Inflammatory macrophage treated with lipopolysaccharide for 1 hour (primary cell): ENCODE data around the gene UMOD.
A peak's percentile ranks its signal among the peaks of the same experiment; 100 is the strongest.

Experiments
- DNase-seq, 2 donors: peaks; one replicate each; pipeline ENCODE4 v3.0.0-alpha.2; 2020 to 2022

Gene UMOD

DNA sequence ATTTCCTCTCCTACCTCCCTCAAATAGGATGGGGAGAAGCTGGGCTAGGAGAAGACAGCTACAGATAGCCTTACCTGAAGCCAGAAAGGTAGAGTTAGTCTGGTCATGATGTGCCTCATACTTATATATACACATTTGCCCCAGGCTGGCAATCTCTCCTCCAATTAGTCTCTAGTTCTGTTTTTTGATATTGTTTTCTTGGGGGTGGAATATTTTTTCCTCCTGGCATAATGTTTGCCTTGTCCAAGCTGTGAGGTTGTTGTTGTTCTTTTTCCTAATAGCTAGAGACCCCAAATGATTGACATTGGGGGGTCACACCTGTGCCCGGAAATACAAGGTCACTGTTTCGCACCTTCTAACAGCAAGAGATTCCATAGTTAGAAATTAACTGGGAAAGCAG is at the start of gene UMOD:
Gene UMOD (minus strand): TSS at position 101 of the 400 bp plus-strand sequence. CDS start 1,978 bp downstream, outside the sequence.
- DNase-seq: no peak

- no peak for DNase-seq
Observed at GRCh38 chr16:20401475-20402016, 49.0 kb upstream of the UMOD start.

- DNase-seq: no peak
Observed at GRCh38 chr16:20401066-20401465, 48.6 kb upstream of the UMOD start.

DNA sequence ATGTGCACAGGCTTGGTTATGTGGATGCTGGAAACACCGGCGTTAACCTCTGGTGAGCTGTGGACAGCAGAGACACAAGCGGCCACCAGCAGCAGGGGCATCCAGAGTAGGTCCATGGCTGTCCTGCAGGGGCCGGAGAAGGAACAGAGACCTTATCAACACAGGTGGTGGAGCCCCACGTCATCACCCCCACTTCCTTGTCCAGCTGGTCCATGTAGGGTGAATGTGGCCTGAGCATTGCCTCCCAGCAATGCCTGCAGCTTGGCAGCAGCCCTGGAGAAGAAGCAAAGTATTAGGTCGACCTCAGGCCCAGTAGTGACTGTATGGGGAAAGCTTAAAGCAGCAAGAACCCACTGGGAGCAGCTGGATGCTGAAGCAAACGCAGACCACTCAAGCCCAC is 46.7 kb upstream of the UMOD start:
- DNase-seq: no peak

- DNase-seq: no peak
Observed at GRCh38 chr16:20398603-20399002, 46.1 kb upstream of the UMOD start.

DNA sequence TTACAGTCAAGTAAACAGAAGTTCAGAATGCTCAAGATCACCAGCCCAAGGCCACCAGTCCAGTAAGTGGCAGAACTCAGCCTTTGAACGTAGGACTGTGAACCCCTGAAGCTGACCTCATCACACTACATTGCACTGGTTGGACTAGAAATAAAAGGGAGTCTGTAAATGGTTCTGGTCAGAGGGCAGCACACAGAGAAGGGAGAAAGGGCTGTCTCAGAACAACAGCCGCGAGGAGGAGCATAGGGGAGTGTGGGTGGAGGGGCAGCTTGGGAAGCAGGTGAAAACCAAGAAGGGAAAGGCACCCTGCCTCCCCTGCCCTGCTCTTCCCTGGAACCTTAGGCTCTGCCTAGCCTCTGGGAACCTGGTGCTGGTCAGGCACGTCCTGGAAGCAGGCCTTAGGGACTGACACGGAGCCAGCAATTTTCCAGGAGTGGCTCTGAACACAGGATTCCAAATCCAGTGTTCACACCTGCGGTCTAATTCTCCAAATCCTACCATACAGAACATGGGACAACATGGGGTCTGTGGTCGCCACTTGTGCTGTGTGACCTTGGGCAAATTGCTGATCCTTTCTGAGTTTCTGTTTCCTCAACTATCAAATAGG is 45.1 kb upstream of the UMOD start:
- no peak for DNase-seq

DNA sequence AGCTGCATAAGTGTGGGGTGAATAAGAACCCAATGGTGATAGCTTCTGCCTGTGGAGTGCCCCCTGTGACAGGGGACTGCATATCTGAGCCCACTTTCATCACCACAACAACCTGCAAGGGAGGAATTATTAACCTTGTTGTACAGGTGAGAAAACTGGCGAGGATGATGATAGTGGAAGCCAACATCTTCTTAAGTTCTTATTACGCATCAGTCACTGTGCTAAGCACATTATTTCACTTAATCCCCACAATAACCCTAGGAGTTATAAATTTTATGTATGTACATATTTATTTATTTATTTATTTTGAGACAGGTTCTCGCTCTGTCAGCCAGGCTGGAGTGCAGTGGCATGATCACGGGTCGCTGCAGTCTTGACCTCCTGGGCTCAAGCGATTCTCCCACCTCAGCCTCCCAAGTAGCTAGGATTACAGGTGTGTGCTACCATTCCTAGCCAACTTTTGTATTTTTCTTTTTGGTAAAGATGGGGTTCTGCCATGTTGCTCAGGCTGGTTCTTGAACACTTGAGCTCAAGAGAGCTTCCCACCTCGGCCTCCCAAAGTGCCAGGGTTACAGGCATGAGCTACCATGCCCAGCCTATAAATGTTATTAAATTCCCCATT is 44.4 kb upstream of the UMOD start:
- DNase-seq: no peak

DNA sequence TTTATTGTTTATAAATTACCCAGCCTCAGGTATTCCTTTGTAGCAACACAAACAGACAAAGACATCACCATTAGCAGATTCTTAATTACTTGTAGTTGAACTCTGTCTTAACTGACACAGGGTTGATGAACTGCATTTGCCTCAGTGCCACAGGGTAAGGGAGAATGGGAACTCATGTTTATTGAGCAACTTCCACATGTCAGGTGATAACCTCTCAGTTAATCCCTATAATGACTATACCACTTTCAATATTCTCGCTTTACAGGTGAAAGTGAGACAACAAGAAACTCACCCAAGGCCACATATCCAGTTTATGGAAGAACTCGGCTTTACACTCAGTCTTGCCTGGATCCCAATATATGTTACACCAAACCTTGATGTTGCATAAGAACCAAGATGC is 43.4 kb upstream of the UMOD start:
- DNase-seq: no peak

DNA sequence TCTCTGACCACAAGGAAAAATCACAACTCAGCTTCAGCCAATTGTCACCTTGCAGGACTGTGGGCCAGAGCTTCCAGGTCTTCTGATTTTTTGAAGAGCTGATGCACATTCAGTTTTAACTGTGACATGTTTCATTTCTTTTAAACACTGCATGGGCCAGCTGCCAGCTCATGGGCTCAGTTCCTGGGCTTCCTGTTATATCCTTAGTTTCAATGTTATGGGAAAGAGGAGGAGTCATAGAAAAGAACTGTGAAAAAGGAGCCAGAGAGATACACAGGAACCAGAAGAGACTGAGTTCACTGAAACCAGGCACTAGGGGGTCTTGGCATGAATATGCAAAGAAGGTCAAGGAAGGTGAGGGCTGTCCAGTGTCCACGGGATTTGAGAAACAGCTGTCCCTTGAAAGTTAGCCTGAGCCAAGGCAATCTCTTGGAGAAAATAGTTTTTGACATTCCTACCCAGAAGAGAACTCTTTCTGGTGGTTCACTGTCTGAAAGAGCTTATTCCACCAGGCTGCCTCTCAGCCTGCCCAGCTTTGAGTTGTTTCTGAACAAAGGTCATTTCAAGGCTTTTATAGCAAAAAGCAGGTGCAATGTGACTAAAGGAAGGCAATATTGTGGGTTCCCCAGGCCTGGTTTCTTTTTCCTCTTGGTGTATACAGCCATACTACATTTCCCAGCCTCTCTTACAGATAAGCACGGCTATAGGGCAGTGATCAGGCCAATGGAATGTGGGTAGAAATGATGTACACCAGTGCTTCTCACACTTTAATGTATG is 41.5 kb upstream of the UMOD start:
- no peak for DNase-seq

- no peak for DNase-seq
Observed at GRCh38 chr16:20391045-20391444, 38.5 kb upstream of the UMOD start.

DNA sequence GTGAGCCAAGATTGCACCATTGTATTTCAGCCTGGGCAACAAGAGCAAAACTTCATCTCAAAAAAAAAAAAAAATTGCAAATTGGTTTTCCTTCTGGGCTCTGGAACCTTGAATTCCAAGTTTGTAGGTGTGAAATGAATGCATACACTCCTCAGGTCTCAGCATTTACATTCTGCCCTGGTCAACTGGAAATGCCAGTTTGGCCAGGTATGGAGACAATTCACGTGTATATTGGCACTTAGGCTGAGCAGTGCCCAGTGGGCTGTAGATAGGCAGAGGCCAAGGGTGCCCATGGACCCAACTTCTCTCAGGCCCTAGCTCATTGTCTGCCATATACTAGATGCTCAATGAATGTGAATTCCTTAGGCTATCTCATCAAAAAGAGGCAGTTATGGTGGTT is 36.3 kb upstream of the UMOD start:
- DNase-seq: no peak

DNA sequence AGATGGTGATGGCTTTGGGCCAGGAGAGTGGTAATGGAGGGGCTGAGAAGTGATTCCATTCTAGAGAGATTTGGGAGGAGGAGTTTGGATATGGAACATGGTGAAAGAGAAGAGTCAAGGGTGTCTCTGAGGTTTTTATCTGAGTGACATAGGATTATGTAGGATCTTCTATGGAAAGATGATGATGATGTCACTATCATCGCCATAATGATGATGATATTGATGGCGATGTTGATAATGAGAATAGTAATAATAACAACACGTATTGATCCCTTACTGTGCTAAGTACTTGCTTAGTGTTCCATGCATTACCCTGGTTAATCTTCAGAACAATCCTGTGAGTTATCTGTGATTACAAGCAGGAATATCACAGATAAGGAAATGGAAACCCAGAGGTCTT is 35.5 kb upstream of the UMOD start:
- DNase-seq: no peak

DNA sequence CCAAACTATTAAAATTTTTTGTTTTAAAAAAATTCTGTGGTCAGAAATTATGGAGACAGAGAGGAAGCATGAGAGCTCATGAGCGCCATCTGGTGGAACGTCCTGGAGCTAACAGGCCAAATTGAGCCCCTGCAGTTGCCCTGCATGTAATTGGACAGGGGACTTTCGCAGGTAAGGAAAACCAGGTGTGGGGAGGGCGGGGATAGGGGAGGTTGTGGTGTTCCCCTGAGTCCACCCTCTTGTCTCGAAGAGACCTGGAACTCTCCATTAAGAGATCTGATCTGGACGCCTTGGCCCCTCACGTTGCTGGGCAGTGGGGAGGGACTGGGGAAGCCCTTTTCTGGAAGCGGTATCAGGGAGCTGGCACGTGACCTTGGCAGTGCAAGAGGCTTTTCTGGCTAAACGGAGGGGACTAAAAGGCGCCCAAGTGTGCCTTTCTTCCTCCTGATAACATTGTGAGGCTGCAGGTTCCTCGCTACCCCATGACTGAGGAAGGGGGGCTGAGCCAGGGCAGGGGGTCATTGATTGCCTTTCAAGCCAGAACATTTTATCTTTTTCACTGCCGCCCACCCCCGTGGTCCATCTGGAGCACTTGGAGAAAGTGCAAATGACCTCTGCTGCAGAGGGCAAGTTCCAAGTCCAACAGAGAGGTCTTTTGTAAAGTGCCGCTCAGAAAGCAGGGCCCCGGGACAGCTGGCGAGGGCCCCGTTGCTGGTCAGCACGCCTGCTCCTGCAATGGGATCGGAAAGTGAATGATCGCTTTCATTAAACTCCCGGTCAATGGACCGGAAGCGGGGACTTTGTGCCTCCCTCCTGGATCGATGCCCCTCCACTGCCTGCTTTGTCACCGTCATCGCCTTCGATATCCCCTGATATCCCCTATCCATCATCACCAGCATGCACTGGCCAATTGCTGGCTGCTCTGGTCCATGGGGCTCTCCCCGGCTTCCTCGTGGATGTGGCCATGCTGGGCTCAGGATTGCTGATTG is 33.6 kb upstream of the UMOD start:
- DNase-seq: peak; percentile 17 to 82

DNA sequence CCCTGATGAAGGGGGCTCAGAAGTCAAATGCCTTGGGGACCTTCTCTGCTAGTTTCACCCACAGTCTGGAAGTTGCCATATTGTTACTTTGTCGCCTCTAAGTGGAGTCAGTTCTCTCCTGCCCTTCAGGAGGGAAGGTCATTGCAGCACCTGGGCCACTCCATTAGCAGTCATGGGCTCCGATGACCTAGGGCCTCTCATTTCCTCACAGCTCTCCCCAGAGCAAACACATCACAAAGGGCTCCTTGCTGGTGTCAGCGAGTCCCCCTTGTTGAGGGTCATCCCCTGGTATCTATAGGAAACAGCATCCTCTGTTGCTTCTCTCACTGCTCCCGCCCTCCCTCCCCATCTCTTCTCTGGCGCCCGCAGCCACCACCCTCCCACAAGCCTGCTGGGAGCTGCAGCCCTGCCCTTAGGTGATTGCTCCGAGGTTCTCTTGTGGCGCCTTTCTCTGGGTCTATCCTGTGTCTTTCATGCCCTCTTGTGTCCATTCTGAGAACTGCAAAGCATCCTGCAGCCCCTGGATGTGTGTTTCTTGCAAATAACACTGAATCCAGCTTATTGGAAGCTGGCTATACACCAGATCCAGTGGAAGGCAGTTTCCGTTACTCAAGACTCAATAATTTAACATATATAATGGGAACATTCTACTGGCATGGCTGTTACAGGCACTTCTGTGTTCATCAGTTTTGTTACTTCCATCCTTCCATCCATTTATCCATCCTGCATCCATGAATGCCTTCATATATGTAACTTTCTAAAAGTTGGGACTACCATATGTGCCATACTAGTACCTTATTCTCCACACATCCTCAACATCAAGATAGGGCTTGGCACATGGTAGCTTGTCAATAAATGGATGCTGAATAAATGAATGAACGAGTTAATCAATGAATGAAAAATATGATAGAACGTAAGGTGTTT is 30.9 kb upstream of the UMOD start:
- DNase-seq: peak; percentile 15 to 70

- no peak for DNase-seq
Observed at GRCh38 chr16:20382202-20382948, 29.9 kb upstream of the UMOD start.

DNA sequence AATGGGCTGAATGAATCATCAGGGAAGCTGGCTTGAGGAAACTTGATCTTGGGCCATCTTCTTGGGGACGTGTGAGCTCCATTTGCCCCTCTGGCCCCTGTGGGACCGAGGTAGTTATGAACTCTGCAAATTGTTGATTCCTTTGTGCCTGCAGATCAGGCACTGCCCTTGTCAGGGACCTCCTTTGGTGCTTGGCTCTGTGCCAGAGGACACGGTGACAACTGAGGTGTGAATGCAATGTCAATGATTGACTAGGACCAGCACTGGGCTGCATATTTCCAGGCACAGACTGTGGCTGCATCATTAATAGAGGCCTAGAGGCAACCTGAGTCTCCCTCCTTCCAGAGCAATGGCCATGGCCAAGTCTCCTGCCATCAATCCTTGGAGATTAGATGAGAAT is 28.3 kb upstream of the UMOD start:
- no peak for DNase-seq

DNA sequence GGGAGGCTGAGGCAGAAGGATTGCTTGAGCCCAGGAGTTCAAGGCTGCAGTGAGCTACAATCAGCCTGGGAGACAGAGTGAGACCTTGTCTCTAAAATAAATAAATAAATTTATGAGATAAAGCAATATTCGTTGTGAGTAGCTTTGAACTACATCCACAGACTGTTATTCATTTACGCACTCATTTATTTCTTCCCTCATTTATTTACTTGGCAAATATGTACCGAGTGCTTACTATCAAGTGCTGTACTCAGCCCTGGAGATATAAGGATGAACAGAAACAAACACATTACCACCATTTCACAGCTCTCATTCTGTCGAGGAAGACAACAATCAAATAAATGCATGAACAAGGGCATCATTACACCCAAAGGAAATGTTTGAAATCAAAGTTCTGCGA is 24.7 kb upstream of the UMOD start:
- DNase-seq: no peak

DNA sequence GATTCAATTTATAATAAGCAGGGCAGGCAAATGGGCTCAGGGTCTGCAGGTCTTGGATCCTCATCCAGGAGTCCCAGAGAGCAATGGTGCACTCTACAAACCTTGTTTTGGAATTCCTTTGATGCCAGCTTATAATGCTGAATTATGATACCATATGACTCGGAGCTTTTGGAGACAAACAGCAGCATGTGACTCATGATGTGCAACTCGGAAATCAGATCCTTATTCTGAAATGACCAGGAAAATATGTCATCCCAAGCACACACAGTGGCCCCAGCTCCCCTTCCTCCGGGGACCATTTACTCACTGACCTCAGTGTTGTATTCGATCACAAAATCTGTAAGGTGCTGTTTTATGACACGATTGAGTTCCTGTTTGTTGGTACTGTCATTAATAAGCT is 20.2 kb upstream of the UMOD start:
- DNase-seq: no peak

DNA sequence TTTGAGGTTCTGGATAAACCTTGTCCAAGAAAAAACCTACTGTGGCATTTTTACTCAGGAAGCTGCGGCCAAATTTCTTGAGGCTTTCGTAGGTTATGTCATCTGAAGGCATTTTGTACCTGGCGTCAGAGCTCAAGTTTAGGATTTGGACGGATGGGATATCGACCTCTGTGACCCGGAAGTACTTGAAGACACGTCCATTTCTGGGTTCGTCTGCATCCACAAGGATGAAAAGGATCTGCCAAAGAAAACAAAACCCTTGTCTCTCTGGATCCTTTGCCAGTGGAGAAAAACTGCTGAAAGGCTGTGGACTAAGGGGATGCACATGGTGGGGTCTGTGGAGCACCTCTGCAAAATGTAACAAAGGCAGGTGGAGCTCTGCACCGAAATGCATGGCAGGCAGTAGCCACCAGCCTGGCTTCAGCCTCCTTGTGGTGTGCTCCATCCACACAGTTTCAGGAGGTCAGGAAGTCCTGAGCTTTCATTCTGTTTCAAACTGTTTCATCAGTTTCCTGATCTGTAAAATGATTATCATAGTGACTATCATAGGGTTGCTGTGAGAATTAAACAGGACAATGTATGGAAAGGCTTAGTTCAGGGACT is 17.0 kb upstream of the UMOD start:
- DNase-seq: no peak

DNA sequence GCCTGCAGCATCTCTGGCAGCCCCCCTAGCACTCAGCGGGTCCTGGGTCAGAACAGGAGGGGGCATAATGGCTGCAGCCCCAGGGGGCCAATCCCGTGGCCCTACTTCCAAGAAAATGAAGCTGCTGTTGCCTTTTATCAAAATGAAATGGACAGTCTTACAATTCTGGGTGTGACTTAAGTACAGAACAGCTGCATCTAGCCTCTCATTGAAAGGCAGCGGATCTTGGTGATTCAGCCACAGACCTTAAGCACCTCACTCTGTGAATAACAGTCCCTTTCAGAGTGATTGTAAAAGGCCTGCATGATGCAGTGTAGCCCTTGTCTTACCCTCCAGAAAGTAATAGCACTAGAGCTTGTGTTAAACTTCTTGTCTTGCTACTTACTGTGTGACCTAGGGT is 11.5 kb upstream of the UMOD start:
- no peak for DNase-seq
